Mucosa of rectum (tissue), 2 donors: ENCODE measurements around the gene APOL2.

Experiments used
- H3K27ac ChIP-seq, 2 donors: one replicate each; pipeline ENCODE4 v1.7.0; 2013; ENCODE audit warnings: inconsistent platforms in 2 of 2, low read depth in 2 of 2, low read length in 2 of 2
- H3K27me3 ChIP-seq, 2 donors: one replicate each; pipeline ENCODE4 v1.7.0; 2013; ENCODE audit warnings: low read length in 2 of 2; ENCODE audit not compliant: control insufficient read depth in 2 of 2, insufficient read depth in 2 of 2
- H3K36me3 ChIP-seq, 2 donors: one replicate each; pipeline ENCODE4 v1.7.0; 2013; ENCODE audit warnings: low read length in 2 of 2; ENCODE audit not compliant: control insufficient read depth in 2 of 2, insufficient read depth in 2 of 2
- H3K4me1 ChIP-seq, 2 donors: one replicate each; pipeline ENCODE4 v1.7.0; 2013; ENCODE audit warnings: low read length in 2 of 2, mild to moderate bottlenecking in 1 of 2; ENCODE audit not compliant: control insufficient read depth in 2 of 2, insufficient read depth in 2 of 2
- H3K4me3 ChIP-seq, 2 donors: one replicate each; pipeline ENCODE4 v1.7.0; 2013; ENCODE audit warnings: low read length in 2 of 2
- H3K9ac ChIP-seq, 2 donors: one replicate each; pipeline ENCODE4 v1.7.0; 2013; ENCODE audit warnings: low read length in 2 of 2, low read depth in 1 of 2, mild to moderate bottlenecking in 1 of 2
- H3K9me3 ChIP-seq, 2 donors: one replicate each; pipeline ENCODE4 v1.7.0; 2013; ENCODE audit warnings: low read length in 2 of 2; ENCODE audit not compliant: control insufficient read depth in 2 of 2
- donor health status: healthy.
- donor health status: Normal muscosa, but diverticular disease.

Gene APOL2, protein sequence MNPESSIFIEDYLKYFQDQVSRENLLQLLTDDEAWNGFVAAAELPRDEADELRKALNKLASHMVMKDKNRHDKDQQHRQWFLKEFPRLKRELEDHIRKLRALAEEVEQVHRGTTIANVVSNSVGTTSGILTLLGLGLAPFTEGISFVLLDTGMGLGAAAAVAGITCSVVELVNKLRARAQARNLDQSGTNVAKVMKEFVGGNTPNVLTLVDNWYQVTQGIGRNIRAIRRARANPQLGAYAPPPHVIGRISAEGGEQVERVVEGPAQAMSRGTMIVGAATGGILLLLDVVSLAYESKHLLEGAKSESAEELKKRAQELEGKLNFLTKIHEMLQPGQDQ

DNA sequence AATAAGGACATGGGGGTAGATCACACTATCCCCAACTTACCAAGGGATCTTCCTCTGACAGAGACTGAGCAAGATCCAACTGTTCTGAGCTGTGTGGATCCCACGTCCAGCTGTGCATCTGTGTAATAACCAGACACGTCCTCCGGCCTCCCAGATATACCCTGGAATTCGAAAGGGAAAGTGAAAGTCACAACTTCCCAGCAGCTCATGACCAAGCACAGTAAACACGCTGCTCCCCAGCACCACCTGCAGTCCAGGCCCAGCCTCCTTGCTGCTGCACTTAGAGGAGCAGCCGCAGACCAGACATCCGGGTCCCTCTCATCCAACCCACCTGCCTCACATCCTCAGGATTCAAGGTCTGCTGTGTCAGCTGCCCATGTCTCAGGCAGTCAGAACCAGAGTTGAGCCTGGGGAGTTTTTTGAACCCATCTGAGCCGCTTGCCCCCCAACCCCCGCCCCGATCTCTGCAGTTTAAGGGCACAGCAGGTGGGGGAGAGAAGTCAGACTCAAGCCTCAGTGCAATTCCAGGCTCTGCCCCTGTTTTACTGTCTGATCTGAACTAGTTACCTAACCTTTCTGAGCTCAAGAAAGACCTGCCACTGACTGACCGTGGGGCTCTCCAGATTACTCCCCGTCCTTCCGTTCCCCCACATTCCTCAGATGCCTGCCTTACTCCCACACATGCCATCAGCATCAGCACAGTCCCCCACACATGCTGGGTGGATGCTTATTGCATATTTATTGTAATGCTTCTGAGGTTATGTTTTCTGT is at the start of gene APOL2:
TSS of gene APOL2 (minus strand) at position 127 of the 771 bp plus-strand sequence. CDS start 6,365 bp downstream, outside the sequence.
- peaks cover 15 to 23% of the 10 kb centered on the region in 2 donors for H3K4me1 ChIP-seq
- peak within 1 kb of the TSS; percentile 77 to 98 for H3K4me3 ChIP-seq
- H3K9ac ChIP-seq = peak within 1 kb of the TSS; percentile 69 to 91
- H3K9me3 ChIP-seq = no peaks in the 10 kb centered on the region
- no peaks in the 10 kb centered on the region for H3K27me3 ChIP-seq
- peak within 1 kb of the TSS; percentile 87 to 96 for H3K27ac ChIP-seq
- peaks cover 0 to 6% of the 10 kb centered on the region in 2 donors for H3K36me3 ChIP-seq

DNA sequence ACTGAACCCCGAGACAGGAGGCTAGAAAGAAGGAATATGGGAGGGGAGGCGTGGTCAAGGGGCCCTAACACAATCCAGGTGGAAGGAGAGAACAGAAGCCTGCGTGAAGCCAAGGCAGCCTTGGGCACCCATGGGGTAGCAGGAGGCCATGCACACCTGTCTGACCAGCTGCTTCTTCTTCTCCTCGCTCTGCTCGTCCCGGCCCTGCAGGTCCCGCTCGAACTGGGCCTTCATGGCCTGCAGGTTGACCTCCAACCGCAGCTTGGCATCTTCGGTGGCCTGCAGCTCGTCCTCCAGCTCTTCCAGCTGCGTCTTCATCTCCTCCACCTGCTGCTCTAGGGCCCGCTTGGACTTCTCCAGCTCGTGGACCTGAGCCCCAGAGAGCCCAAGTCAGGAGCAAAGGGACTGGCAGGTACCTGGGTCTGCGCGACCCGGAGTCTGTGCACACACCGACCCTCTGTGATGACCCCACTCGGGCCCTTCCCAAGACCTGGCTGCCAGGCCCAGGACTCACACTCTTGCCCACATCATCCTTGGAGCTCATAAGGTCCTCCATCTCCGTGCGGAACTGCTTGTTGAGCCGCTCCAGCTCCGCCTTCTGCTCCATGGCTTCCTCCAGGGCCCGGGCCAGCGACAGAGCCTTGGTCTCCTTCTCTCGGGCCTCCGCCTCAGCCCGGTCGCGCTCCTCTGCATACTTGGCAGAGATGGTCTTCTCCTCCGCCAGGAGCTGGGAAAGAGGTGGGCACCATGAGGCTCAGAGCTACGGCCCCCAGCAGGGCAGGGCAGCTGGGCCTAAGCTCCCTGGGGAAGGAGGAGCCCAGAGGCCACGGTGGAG is 49.5 kb upstream of the APOL2 start:
- peaks cover 82 to 83% of the 10 kb centered on the region in 2 donors for H3K36me3 ChIP-seq
- H3K27me3 ChIP-seq = no peaks in the 10 kb centered on the region
- no peak overlapping the region for H3K4me3 ChIP-seq
- peaks cover 0 to 4% of the 10 kb centered on the region in 2 donors for H3K4me1 ChIP-seq
- H3K9ac ChIP-seq = no peak overlapping the region
- H3K9me3 ChIP-seq = no peaks in the 10 kb centered on the region
- no peak overlapping the region for H3K27ac ChIP-seq

DNA sequence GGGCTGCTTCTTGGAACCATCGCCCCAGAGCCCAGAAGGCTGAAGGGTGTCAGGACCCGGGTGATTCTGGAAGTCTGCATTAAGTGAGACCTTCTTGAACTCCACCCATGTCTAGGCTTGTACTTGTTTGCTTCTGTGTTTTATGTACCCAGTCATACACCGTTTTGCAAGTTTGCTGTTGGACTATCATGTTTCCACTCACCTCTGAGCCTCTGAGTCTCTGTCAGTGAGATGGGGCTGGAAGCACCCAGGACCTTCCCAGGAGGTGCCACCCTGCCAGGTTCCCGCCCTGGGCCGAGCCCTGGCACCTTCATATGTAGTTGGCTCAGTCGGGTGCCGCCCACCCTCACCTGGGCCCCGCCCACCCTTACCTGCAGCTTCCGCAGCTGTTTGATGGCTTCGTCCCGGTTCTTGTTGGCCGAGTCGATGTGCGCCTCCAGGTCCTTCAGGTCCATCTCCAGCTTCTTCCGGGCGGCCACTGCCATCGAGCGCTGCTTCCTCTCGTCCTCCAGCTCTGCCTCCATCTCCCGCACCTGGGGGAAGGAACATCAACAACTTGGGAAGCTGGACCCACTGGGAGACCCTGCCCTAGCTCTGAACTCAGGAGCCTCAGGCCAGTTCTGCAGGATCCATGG is 48.7 kb upstream of the APOL2 start:
- H3K36me3 ChIP-seq = peaks cover 79 to 83% of the 10 kb centered on the region in 2 donors
- H3K4me1 ChIP-seq = peaks cover 0 to 4% of the 10 kb centered on the region in 2 donors
- no peak overlapping the region for H3K4me3 ChIP-seq
- no peaks in the 10 kb centered on the region for H3K9me3 ChIP-seq
- H3K27ac ChIP-seq = no peak overlapping the region
- H3K27me3 ChIP-seq = no peaks in the 10 kb centered on the region
- no peak overlapping the region for H3K9ac ChIP-seq

DNA sequence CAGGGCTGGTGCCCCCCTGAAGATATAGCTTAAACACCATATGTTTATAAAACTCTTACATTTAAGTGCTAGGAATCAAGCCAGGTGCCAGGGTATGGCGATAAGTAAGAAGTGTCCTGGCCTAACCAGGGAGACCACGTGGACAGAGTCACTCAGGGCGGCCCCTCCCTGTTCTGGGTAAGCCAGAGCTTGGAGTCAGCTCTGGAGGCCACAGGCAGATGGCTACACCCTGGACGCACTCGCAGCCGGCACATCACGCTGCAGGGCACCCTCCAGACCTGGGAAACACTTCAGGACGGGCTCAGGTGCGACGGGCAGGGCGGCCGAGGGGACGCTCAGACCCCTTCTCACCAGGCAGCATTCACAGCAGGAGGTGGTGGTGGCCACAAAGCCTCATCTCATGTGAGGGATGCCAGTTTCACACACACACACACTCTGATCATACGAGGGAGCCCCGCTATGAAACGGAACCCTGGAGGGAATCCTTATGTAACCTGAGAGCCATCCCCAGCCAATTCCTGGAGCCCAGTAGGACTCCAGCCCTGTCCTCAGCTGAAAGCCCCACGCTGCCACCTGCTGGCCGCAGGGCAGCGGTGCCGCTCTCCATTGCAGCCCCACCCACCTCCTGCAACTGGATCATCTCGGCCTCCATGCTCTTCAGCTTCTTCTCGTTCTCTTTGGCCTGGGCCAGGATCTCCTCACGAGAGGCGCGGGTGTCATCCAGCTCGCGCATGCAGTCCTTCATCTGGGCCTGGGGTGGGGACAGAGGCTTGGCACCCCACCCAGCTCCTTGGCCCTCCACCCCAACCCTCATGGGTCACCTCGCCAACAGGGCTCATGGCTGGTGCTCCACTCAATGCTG is 47.0 kb upstream of the APOL2 start:
- Histone ChIP-seq H3K4me1 (peaks cover 0 to 4% of the 10 kb centered on the region in 2 donors), H3K9ac (peak overlapping the region in 1 of 2 donors; percentile 34), H3K27ac (peak overlapping the region; percentile 38 to 68), H3K27me3 (no peaks in the 10 kb centered on the region), H3K4me3 (no peak overlapping the region), H3K36me3 (peaks cover 81 to 85% of the 10 kb centered on the region in 2 donors), H3K9me3 (no peaks in the 10 kb centered on the region)

DNA sequence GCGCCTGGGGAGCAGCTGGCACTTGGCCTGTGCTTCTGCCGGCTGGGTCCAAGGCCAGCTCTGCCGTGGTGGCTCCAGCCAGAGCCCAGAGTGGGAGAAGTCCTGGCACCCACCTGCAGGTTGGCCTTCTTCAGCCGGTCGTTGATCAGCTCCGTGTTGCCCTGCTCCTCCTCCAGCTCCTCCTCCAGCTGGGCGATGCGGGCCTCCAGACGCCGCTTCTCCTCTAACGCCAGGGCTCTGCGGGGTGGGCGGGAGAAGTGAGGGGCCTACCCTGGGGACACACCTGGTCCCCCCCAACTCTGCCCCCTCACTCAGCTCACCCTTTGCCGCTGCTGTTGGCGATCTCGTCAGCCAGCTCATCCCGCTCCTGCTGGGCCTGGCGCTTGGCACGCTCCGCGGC is 46.2 kb upstream of the APOL2 start:
- peak overlapping the region; percentile 38 to 68 for H3K27ac ChIP-seq
- no peak overlapping the region for H3K9ac ChIP-seq
- H3K9me3 ChIP-seq = no peaks in the 10 kb centered on the region
- peaks cover 0 to 4% of the 10 kb centered on the region in 2 donors for H3K4me1 ChIP-seq
- H3K27me3 ChIP-seq = no peaks in the 10 kb centered on the region
- no peak overlapping the region for H3K4me3 ChIP-seq
- peaks cover 86 to 90% of the 10 kb centered on the region in 2 donors for H3K36me3 ChIP-seq

DNA sequence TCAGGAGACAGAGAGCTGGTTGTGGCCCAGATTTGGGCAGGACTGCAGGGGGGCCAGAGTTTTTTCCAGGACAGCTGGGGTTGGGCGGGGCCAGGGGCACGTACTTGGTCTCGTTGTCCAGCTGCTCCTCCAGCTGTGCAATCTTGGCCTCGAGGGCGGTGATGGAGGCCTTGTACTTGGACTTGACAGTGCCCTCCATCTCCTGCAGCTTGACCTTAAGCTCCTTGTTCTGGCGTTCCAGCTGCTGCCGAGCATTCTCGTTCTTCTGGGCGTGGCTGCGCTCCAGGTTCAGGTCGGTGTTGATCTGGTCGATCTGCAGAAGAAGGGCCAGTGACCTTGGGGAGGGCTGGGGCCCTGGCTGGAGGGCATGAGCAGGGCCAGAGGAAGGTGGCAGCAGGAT is 45.7 kb upstream of the APOL2 start:
- no peaks in the 10 kb centered on the region for H3K27me3 ChIP-seq
- no peak overlapping the region for H3K4me3 ChIP-seq
- peaks cover 0 to 4% of the 10 kb centered on the region in 2 donors for H3K4me1 ChIP-seq
- H3K27ac ChIP-seq = no peak overlapping the region
- H3K9me3 ChIP-seq = no peaks in the 10 kb centered on the region
- H3K36me3 ChIP-seq = peaks cover 85 to 89% of the 10 kb centered on the region in 2 donors
- H3K9ac ChIP-seq = no peak overlapping the region

DNA sequence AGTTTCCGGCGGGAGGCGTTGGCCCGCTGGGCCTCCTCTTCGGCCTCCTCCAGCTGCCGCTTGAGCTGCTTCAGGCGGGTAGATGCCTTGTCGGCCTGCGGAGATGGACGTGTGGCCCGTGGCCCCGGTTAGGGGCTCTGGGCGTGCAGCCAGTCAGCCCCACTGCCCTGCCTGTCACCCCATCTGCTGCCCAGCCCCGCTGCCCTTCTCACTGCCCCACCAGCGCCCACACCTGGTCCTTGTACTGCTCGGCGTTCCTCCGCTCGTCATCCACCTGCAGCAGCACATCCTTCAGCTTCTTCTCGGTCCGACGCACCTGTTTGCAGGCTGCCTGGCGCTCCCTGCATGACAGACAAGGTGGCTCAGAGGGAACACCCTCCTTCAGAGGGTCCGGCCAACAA is 44.8 kb upstream of the APOL2 start:
- H3K4me3 ChIP-seq = no peak overlapping the region
- no peaks in the 10 kb centered on the region for H3K9me3 ChIP-seq
- H3K9ac ChIP-seq = no peak overlapping the region
- peaks cover 0 to 4% of the 10 kb centered on the region in 2 donors for H3K4me1 ChIP-seq
- no peaks in the 10 kb centered on the region for H3K27me3 ChIP-seq
- H3K36me3 ChIP-seq = peaks cover 77 to 84% of the 10 kb centered on the region in 2 donors
- no peak overlapping the region for H3K27ac ChIP-seq

DNA sequence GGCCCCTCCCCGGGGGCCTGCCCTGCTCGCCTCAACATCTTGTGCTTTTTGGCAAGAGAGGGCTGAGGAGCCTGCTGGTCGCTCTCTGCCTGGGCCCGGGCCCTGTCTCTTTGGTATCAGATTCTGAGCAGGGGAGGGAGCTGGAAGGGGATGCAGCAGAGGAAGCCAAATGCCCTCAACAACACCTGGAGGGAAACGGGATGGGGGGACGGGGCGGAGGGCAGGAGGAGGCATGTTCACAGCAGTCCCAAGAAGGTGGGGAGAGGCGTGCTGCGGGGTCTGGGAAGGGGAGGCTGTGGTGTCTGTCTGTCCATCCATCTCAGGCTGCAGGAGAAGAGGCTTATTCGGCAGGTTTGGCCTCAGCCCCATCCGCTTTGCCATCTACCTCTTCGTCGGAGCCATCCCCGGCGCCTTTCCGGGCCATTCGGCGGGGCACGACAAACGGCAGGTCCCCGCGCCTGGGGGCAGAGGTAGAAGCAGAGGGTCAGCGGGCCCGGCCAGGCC is 43.1 kb upstream of the APOL2 start:
- H3K4me3 ChIP-seq = no peak overlapping the region
- H3K36me3 ChIP-seq = peaks cover 60 to 69% of the 10 kb centered on the region in 2 donors
- no peak overlapping the region for H3K9ac ChIP-seq
- no peaks in the 10 kb centered on the region for H3K9me3 ChIP-seq
- H3K27me3 ChIP-seq = no peaks in the 10 kb centered on the region
- no peak overlapping the region for H3K27ac ChIP-seq
- H3K4me1 ChIP-seq = peaks cover 4 to 5% of the 10 kb centered on the region in 2 donors
